ENCODE results near the gene MELTF. TPM values are rescaled to one million over a fixed set of nuclear protein-coding genes. Genes with fewer than 3 reads are reported as not detected.

The MELTF gene
- total and polyA plus RNA-seq, 2 of the 13 experiments (the other 11 are each of a cell fraction or from before 2014, with no cell fraction given), result 3.2 to 7.5 TPM

GRCh38 chr3:196962108-196962929, 67.3 kb downstream of the MELTF start (continued):
- TF ChIP-seq AHDC1 (CRISPR knock-in tag; IDR thresholded peaks at IDR 0.05; ENCODE audit: borderline replicate concordance), result peak; percentile 73; the same call in 1 of the 2 replicates
- no peak for TF ChIP-seq JUNB (CRISPR knock-in tag; IDR thresholded peaks at IDR 0.05; ENCODE audit: borderline replicate concordance)
- no peak for TF ChIP-seq FOXM1 (CRISPR knock-in tag; IDR thresholded peaks at IDR 0.05)
- no peak for TF ChIP-seq ARNT2 (CRISPR knock-in tag; IDR thresholded peaks at IDR 0.05; ENCODE audit: low read depth)
- no peak for TF ChIP-seq GPN1 (CRISPR knock-in tag; IDR thresholded peaks at IDR 0.05; ENCODE audit: borderline replicate concordance)
- peak; percentile 67 for TF ChIP-seq TARDBP (CRISPR knock-in tag; IDR thresholded peaks at IDR 0.05)
- TF ChIP-seq ZNF224 (CRISPR knock-in tag; IDR thresholded peaks at IDR 0.05), result no peak
- no peak for TF ChIP-seq THAP7 (CRISPR knock-in tag; IDR thresholded peaks at IDR 0.05)
- TF ChIP-seq ZSCAN22 (CRISPR knock-in tag; IDR thresholded peaks at IDR 0.05), result no peak
- peak; percentile 93 for TF ChIP-seq SOX5 (CRISPR knock-in tag; IDR thresholded peaks at IDR 0.05; ENCODE audit: borderline replicate concordance)
- no peak for TF ChIP-seq ZNF280B (CRISPR knock-in tag; IDR thresholded peaks at IDR 0.05; ENCODE audit: borderline replicate concordance)
- 0 out of 2 replicates have a peak, but pooled peaks have one; percentile 23 for TF ChIP-seq KIAA2018 (CRISPR knock-in tag; IDR thresholded peaks at IDR 0.05; ENCODE audit: borderline replicate concordance)

All from HepG2 (cell line).